Measurements from ENCODE around the gene MICAL2.
A peak's percentile ranks its signal among the peaks of the same experiment; 100 is the strongest.

MICAL2 gene

DNA sequence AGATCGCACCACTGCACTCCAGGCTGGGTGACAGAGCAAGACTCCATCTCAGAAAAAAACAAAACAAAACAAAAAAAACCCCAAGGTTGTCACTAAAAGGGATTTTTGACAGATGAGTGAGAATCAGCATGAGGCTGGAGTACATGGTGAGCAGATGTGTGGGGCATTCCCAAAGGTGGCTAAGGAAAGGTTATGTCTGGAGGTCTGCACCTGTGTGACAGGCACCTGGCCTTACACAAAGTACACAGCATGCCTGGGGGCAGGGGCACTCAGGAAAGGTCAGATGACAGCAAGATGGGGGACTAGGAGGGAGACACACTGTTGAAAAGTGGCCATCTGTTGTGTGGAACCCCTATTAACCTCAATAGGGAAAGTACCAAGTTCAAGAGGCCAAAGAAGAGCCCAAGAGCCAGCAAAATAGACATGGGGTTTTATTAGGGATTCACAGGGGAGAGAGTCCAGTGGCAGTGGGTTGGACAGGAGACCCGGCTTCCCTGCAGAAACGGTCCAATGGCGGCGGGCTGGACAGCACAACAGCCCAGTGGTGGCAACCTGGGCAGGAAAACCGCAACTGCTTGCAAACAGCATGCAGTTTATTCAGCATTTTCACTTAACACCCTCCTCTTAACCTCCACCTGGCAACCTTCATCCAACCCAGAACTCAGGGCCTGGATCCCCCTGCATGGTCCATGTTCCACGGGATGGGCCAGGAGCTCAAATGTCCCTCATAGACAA is 101.1 kb downstream of the MICAL2 start:
- no peak for DNase-seq (ENCODE audit: low spot score)
- H3K27ac ChIP-seq = no peak overlapping the region
- POLR2A ChIA-PET (ENCODE audit: low non-redundant PET) = no interaction called here
- CTCF ChIA-PET = no interaction called here
- TF ChIP-seq, protein P1, sequence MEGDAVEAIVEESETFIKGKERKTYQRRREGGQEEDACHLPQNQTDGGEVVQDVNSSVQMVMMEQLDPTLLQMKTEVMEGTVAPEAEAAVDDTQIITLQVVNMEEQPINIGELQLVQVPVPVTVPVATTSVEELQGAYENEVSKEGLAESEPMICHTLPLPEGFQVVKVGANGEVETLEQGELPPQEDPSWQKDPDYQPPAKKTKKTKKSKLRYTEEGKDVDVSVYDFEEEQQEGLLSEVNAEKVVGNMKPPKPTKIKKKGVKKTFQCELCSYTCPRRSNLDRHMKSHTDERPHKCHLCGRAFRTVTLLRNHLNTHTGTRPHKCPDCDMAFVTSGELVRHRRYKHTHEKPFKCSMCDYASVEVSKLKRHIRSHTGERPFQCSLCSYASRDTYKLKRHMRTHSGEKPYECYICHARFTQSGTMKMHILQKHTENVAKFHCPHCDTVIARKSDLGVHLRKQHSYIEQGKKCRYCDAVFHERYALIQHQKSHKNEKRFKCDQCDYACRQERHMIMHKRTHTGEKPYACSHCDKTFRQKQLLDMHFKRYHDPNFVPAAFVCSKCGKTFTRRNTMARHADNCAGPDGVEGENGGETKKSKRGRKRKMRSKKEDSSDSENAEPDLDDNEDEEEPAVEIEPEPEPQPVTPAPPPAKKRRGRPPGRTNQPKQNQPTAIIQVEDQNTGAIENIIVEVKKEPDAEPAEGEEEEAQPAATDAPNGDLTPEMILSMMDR (conservative IDR thresholded peaks at IDR 0.05; ENCODE audit: low read depth) = no peak

DNA sequence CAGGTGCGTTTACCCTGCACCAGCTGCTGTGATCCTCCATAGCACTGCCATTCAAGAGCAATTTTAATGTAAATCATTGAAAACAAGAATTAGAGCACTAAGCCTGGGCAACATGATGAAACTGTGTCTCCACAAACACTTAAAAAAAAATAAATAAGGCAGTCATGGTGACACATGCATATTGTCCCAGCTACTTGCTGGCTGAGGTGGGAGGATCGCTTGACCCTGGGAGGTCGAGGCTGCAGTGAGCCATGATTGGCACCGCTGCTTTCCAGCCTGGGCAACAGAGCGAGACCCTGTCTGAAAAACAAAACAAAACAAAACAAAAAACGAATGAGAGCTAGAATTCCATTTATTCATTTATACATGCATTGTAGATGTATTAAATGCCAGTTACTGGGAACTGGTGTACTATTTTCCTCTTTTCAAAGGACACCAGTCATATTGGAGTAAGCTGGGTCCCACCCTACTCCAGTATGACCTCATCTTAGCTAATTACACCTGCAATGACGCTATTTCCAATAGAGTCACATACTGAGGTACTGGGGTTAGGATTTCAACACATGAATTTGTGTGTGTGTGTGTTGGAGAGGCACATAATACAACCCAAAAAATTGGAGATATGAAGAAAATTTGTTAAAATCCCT is 101.9 kb downstream of the MICAL2 start:
- POLR2A ChIA-PET (ENCODE audit: low non-redundant PET) = no interaction called here
- CTCF ChIA-PET = interaction anchor here (0.6 to 0.7 kb wide), 2 partner anchors 37 to 601 kb away, joined by 4 read pairs; no protein-coding TSS in a partner anchor
- TF ChIP-seq, protein P1 (conservative IDR thresholded peaks at IDR 0.05; ENCODE audit: low read depth) = no peak
- no peak overlapping the region for H3K27ac ChIP-seq
- no peak for DNase-seq (ENCODE audit: low spot score)

DNA sequence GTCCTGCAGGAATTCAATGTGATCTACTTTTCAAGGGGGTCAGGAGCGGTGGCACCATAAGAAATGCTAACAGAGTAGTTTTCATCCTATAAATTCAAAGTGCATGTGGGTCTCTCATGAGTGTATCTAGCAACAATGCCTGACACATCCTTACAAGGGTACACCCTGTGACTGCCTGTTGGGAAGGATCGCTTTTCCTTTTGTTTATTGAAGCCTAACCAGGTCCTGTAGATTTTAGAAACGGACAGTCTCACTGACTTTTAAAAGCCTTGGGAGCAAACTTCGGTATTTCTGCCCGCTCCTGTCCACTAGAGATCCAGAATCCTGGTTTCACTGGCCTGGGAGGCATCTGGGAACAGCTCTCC is 102.4 kb downstream of the MICAL2 start:
- ChIA-PET POLR2A (ENCODE audit: low non-redundant PET) (no interaction called here), CTCF (interaction anchor here (0.6 to 0.7 kb wide), 2 partner anchors 38 to 602 kb away, joined by 4 read pairs; no protein-coding TSS in a partner anchor)
- DNase-seq (ENCODE audit: low spot score) = no peak
- no peak overlapping the region for H3K27ac ChIP-seq
- TF ChIP-seq, protein P1 (conservative IDR thresholded peaks at IDR 0.05; ENCODE audit: low read depth) = no peak

DNA sequence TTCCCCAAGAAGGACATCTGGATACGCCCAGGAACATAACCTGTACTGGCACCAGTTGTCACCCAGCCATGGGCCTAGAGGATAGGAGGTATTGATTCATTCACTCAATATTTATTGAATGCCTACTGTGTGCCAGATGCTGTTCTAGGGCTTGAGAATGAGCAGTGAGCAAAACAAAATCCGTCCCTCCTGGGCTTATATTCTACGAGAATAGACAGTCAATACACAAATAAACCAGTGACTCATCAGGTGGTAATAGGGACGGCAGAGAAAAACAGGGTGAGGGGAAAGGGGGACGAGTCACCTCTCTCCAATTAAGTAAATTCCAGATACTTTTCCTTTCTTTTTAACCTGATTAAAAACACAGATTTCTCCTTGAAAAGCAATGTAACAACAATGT is 103.5 kb downstream of the MICAL2 start:
- no peak overlapping the region for H3K27ac ChIP-seq
- TF ChIP-seq, protein P1 (conservative IDR thresholded peaks at IDR 0.05; ENCODE audit: low read depth) = no peak
- POLR2A ChIA-PET (ENCODE audit: low non-redundant PET) = no interaction called here
- peak; percentile 68 for DNase-seq (ENCODE audit: low spot score)
- CTCF ChIA-PET = interaction anchor here (0.5 kb wide), 1 partner anchor 163 kb away, joined by 3 read pairs; no protein-coding TSS in a partner anchor

DNA sequence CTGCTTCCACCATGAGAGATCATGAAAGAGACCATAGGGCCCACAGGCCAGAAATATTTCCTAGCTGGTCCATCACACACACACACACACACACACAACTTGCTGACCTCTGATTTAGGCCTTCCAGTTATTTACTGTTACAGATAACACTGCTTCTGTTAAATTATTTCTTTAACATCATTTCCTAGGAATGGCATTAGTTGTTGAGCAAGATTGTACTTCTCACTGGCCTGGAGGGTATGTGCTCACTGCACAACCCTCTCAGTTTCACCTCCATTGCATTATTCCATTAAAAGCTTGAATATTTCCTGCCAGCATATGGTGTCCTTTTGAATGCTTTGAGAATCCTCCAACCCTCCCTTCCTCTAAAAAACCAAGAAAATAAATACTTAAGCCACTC is 104.4 kb downstream of the MICAL2 start:
- H3K27ac ChIP-seq = no peak overlapping the region
- CTCF ChIA-PET = no interaction called here
- DNase-seq (ENCODE audit: low spot score) = no peak
- TF ChIP-seq, protein P1 (conservative IDR thresholded peaks at IDR 0.05; ENCODE audit: low read depth) = no peak
- POLR2A ChIA-PET (ENCODE audit: low non-redundant PET) = no interaction called here

DNA sequence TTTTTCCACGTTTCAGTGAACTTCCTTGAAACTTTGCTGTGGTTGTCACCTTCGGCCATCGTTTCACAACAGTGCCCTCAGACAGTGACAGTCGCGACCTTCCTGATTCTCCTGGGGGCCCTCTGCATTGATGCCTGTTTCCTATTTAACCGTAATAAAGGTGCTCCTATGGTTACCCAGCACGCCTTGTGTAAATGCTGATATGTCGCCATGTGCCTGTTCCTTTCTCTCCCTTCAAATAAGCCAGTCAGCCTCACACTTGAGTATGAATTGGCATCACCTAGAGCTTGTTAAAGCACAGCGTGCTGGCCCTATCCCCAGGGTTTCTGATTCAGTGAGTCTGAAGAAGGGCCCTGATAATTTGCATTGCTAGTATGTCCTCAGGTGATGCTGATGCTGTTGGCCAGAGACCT is 104.8 kb downstream of the MICAL2 start:
- CTCF ChIA-PET = no interaction called here
- POLR2A ChIA-PET (ENCODE audit: low non-redundant PET) = interaction anchor here (1.2 kb wide), 1 partner anchor 89 kb away, joined by 15 read pairs; no protein-coding TSS in a partner anchor
- TF ChIP-seq, protein P1 (conservative IDR thresholded peaks at IDR 0.05; ENCODE audit: low read depth) = no peak
- H3K27ac ChIP-seq = no peak overlapping the region
- DNase-seq (ENCODE audit: low spot score) = no peak
